Stimulated activated naive CD8-positive, alpha-beta T cell treated with anti-CD3 and anti-CD28 coated beads, Interleukin-15, Interleukin-2, amounts not matched to agents 100 ng/mL and 50 ng/mL, for 24 hours (primary cell): ENCODE results near the gene PRR33.
"Not testable (repeated sequence)": the region's sequence is repeated elsewhere in the genome, so short reads cannot be mapped to it uniquely, and the experiment has no call there.

Experiments
- H3K27ac Mint-ChIP-seq: one replicate; pipeline ENCODE4 v1.8.0; 2021; ENCODE audit warnings: mild to moderate bottlenecking, mixed read lengths
- H3K27me3 Mint-ChIP-seq: one replicate; pipeline ENCODE4 v1.8.0; 2021; ENCODE audit warnings: mixed read lengths
- H3K36me3 Mint-ChIP-seq: one replicate; pipeline ENCODE4 v1.8.0; 2021; ENCODE audit warnings: low read depth, mixed read lengths
- H3K4me1 Mint-ChIP-seq: one replicate; pipeline ENCODE4 v1.8.0; 2021; ENCODE audit warnings: low read depth, mixed read lengths
- H3K4me3 Mint-ChIP-seq: one replicate; pipeline ENCODE4 v1.8.0; 2021; ENCODE audit warnings: mild to moderate bottlenecking, mixed read lengths
- H3K9me3 Mint-ChIP-seq: one replicate; pipeline ENCODE4 v1.8.0; 2021; ENCODE audit warnings: mixed read lengths

The PRR33 gene

DNA sequence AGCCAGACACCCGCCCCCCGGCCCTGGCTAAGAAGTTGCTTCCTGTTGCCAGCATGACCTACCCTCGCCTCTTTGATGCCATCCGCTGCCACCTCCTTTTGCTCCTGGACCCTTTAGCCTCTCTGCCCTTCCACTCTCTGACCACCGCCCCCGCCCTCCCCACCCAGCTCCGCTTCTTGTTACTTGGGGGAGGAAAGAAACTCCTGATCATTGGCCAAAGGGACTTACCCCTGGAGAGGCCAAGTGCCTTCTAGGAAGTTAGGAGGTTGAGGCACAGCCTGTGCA is at the start of gene PRR33:
Gene PRR33, minus strand, starts transcription at position 65 of the 285 bp plus-strand sequence. CDS start 1,311 bp downstream, outside the sequence.
- Mint-ChIP-seq H3K27me3 (peaks cover 2% of the 10 kb centered on the region), H3K4me1 (peaks cover 49% of the 10 kb centered on the region), H3K27ac (peak within 1 kb of the TSS; percentile 83), H3K4me3 (peak within 1 kb of the TSS; percentile 79), H3K36me3 (peaks cover 14% of the 10 kb centered on the region), H3K9me3 (no peaks in the 10 kb centered on the region)

DNA sequence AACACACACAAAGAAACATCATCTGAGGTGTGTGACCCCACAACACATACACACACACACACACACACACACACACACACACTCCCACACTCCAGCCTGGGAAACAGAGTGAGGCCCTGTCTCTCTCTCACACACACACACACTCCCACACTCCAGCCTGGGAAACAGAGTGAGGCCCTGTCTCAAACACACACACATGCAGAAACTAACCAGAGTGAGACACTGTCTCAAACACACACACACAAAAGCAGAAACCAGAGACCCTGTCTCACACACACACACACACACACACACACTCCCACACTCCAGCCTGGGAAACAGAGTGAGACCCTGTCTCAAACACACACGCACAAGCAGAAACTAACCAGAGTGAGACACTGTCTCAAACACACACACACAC is 48.1 kb upstream of the PRR33 start:
- not testable (repeated sequence) for H3K4me3 Mint-ChIP-seq, H3K4me1 Mint-ChIP-seq, H3K27ac Mint-ChIP-seq, H3K27me3 Mint-ChIP-seq, H3K9me3 Mint-ChIP-seq, H3K36me3 Mint-ChIP-seq

DNA sequence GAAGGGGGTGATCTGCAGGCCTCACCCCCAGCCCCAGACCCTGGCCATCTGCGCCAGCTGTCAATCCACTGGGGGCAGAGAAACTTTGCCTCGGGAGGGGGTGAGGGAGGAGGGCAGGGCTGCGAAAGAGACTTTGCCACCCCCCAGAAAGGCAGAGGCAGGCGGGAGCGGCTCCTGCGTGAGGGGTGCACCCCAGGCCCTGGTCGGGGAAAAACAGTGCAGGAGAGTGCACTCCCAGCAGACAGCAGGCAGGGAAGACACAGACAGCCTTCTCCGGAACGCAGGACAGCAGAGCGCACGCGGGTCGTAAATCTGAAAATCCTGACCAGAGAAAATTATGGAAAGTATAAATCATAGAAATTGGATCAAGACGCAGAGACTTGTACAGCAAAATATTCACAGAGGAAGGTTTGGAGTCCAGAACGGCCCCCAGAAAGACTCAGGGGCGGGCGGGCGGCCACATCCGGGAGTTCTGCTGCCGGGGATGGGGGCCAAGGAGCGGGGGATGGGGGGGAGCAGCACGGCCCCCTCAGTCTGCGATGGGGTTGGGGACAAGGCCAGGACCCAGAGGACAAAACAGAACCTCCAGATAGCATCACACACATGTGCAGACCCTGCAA is 47.4 kb upstream of the PRR33 start:
- Mint-ChIP-seq H3K4me1 (peaks cover 4% of the 10 kb centered on the region), H3K27ac (peak overlapping the region; percentile 69), H3K9me3 (no peaks in the 10 kb centered on the region), H3K27me3 (no peaks in the 10 kb centered on the region), H3K4me3 (no peak overlapping the region), H3K36me3 (no peaks in the 10 kb centered on the region)

DNA sequence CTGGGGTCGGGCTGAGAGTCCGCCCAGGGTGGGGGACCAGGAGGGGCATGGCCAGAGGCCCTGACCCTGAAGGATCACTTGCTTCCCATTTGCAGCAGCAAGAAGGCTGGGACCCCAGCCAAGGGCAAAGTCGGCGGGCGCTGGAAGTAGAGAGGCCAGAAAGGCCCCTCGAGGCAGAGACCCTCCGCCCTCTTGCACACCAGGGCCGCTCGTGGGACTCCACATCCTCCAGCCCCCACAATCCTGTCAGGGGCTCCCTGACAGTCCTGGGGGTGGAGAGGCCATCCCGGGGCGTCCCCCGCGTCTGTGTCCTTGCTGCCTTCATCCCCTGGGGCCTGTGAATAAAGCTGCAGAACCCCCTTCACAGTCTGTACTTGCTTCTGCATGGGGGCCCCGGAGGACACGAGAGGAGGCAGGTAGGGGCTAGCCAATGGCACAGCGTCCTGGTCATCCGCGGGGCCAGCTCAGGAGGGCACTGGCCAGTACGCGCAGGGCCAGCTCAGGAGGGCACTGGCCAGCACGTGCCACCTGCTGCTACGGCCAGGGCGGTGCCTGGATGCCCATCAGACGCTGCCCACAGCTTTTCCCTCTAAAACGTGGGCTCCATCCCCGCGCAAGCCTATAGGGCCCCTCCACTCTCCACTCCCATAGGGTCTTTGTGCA is 46.8 kb upstream of the PRR33 start:
- Mint-ChIP-seq H3K4me1 (peaks cover 4% of the 10 kb centered on the region), H3K9me3 (no peaks in the 10 kb centered on the region), H3K4me3 (no peak overlapping the region), H3K36me3 (no peaks in the 10 kb centered on the region), H3K27me3 (no peaks in the 10 kb centered on the region), H3K27ac (no peak overlapping the region)

DNA sequence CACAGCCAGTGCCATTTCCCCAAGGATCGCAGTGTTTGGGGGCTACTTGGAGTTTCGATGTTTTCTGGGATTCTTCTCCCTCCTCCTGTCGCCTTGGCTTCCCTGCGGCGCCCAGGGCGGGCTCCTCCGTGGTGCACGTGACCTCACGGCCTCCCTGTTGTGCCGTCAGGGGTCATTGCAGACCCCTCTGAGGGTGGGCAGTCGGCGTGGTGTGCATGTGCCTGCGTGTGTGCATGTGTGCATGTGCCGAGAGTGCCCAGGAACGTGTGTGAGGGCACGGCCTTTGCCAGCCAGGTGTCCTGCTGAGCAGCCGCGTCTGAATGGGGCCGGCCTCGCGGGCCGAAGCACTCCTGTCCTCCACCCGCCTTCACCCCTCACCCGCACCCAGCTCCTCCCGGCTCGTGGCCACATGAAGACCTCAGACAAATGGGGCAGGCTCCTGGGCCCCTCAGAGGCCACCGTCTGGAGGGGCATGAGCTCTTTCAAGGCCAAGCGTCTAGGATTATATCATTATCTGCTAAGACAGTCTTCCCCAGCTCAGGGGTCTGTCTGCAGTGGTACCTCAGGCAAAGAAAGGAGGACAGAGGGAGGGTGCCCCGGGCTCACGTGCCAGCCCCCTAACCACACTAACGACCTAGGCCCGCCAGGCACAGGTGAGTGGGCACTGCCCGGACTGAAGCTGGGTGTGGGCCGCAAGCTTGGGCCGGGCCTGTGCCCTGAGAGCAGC is 46.1 kb upstream of the PRR33 start:
- Mint-ChIP-seq H3K36me3 (no peaks in the 10 kb centered on the region), H3K4me3 (no peak overlapping the region), H3K27me3 (no peaks in the 10 kb centered on the region), H3K9me3 (no peaks in the 10 kb centered on the region), H3K27ac (no peak overlapping the region), H3K4me1 (peaks cover 4% of the 10 kb centered on the region)

DNA sequence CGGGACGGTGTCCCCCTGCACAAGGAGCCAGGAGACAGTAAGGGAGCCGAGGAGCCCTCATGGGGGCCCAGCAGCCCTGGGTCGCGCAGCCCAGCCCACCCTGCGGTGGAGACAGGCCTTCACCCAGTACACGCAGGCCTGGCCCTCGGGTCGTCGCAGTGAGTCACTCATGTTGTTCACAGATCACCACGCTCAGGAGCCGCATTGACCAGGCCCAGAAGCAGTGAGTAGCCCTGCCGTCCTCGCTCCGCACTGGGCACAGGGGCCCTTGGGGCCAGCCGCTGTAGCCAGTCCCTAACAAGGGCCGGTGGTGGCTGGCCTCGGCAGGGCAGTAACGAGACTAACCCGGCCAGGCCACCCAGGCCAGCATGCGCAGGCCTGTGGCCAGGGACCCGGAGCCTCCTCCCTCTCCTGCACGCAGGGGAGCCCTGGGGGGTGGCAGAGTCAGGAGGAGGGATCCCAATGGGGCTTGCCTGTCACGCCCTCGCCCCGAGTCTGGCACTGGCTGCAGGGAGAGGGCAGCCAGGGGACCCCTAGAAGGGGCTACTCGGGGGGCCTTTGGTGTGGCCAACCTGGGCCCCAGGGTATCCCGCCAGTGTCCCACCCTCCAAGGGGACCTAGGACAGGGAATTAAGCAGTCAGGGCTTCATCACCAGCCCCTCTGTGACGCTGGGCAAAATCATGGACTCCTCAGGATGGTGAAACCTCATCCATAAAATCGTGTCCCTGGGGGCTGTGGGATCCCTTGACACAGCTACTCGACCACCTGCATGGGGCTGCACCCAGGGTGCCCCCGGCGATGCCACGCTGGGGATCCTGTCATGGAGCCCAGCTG is 45.3 kb upstream of the PRR33 start:
- Mint-ChIP-seq H3K4me1 (peaks cover 4% of the 10 kb centered on the region), H3K27ac (no peak overlapping the region), H3K4me3 (no peak overlapping the region), H3K9me3 (no peaks in the 10 kb centered on the region), H3K36me3 (no peaks in the 10 kb centered on the region), H3K27me3 (no peaks in the 10 kb centered on the region)

DNA sequence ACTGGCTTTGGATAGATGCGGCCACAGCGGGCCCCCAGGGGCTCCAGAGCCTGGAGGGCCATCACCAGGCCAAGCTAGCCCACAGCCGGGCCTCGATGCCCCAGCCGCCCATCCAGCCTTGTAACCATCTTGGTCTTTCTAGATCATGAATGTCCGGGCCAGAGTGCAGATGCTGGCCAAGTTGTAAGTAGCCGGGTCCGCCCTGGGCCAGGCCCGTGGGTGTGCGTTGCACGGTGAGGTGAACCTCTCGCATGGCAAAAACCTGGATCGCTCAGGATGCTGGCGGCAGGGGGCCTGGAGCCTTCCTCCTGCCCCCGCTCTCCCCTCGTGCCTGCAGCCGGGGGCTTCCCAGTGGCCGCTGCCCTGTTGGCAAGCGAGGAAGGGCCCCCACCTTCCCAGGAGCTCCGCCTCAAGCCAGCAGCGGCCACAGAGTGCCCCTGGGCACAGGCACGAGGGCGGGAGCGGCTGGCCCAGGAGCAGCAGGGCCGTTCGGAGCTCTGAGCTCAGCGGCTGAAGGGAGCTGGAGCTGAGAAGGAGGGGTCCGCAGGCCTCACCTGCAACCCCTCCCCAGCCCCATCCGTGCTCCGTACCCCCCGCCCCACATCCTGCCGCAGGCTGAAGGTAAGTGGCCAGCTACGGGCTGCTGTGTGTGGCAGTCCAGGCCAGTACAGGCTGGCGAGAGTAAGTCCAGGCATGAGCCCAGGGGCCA is 44.5 kb upstream of the PRR33 start:
- Mint-ChIP-seq H3K36me3 (no peaks in the 10 kb centered on the region), H3K4me3 (no peak overlapping the region), H3K27me3 (no peaks in the 10 kb centered on the region), H3K4me1 (peaks cover 4% of the 10 kb centered on the region), H3K27ac (no peak overlapping the region), H3K9me3 (no peaks in the 10 kb centered on the region)

DNA sequence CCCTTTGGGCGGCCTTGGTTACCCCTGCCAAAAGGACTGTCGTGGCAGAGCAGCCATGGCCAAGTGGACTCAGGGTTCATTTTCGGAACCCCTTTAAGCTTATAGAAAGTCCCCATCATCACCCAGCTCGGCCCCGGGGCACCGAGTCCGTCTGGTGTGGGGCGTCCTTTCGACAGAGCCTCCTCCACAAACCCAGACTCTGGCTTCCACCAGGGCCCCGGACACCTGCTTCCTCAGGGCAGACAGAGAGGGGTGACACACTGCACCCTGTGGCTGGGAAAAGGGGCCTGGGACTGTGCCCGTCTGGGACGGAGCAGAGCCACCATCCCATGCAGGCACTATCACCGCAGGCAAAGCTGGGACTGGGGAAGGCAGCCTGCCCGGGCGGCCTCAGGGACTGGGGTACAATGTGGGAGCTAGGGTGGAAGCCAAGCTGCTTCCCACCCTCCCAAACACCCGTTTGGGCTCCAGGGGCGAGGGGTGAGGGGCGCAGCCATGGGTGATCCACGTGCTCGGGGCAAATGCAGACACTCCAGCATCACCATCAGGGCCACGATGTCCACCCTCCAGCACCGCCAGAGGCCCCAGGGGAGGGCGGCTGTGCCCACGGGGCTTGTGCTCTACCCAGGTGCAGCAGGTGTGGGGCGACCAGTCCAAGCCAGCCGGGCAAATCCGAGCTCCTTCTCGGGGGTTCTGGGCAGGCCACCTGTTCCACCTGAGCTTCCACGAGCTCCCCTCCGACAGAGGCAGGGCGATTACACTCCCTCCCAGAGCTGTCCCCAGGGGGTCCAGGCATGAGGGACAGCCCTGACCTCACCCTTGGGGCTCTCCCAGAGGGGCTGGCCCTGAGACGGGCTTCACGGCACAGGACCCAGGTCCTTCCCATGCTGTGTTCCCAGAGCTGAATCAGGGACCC is 43.7 kb upstream of the PRR33 start:
- Mint-ChIP-seq H3K4me1 (peaks cover 6% of the 10 kb centered on the region), H3K9me3 (no peaks in the 10 kb centered on the region), H3K36me3 (no peaks in the 10 kb centered on the region), H3K27me3 (no peaks in the 10 kb centered on the region), H3K4me3 (no peak overlapping the region), H3K27ac (no peak overlapping the region)

DNA sequence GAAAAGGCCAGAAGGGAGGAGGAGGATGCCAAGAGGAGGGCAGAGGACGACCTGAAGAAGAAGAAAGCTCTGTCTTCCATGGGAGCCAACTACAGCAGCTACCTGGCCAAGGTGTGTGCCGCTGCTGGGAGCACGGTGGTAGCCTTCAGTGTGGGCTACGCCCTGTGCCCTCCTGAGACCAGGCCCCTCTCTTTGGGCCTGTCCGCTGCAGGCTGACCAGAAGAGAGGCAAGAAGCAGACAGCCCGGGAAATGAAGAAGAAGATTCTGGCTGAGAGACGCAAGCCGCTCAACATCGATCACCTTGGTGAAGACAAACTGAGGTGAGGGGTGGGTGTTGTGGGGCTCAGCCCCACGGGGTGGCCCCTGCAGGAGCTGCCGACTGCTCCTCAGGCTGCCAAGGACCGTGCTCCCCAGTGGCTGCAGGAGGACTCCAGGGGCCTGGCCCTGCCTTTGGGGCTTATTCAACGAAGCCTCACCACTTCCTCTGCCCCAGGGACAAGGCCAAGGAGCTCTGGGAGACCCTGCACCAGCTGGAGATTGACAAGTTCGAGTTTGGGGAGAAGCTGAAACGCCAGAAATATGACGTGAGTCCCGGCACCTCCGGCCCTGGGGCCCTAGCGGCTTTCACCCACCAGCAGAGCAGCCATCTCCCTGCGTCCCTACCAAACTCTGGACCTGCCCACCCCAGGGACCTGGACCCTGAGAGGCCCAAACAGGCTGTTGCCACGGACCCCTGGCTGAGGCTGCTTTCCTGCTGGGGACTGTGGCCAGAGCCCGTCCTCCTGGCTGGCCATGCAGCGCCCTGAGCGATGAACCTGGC is 42.9 kb upstream of the PRR33 start:
- H3K4me3 Mint-ChIP-seq = no peak overlapping the region
- H3K27me3 Mint-ChIP-seq = no peaks in the 10 kb centered on the region
- peaks cover 8% of the 10 kb centered on the region for H3K4me1 Mint-ChIP-seq
- H3K36me3 Mint-ChIP-seq = no peaks in the 10 kb centered on the region
- H3K9me3 Mint-ChIP-seq = no peaks in the 10 kb centered on the region
- H3K27ac Mint-ChIP-seq = no peak overlapping the region

DNA sequence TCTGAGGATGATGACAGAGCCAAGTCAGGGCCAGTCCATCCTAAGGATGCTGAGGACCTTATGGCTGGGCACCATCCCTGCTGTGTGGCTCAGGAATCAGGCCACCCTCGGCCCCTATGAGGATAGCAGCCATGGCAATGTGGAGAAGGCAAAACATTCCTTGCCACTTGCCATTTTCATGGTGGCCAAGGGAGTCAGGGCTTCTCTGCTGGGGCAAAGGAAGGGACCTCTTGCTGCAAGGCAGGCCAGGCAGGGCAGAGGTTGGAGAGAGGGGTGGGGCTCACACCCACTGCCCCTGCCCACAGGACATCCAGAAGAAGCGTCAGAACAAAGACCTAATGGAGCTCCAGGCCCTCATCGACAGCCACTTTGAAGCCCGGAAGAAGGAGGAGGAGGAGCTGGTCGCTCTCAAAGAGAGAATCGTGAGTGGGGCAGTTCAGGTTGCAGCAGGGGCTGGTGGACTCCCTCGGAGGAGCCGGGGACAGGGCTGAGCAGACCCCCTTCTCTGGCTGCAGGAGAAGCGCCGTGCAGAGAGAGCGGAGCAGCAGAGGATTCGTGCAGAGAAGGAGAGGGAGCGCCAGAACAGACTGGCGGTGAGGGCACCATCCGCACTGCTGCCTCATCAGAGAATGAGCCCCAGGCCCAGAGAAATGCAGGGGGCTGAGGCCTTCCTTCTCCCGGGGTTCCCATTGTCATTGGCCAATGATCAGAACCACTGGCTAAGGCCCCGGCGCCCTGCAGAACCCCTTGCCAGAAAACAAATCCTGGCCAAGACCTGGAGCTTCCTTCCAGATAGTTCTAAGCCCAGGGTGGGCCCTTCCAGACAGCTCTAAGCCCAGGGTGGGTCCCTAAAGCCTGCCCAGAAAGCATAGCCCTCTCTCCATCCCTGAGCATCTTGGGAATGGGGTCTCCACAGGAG is 42.0 kb upstream of the PRR33 start:
- no peak overlapping the region for H3K4me3 Mint-ChIP-seq
- H3K9me3 Mint-ChIP-seq = no peaks in the 10 kb centered on the region
- no peak overlapping the region for H3K27ac Mint-ChIP-seq
- peaks cover 4% of the 10 kb centered on the region for H3K4me1 Mint-ChIP-seq
- no peaks in the 10 kb centered on the region for H3K36me3 Mint-ChIP-seq
- no peaks in the 10 kb centered on the region for H3K27me3 Mint-ChIP-seq

DNA sequence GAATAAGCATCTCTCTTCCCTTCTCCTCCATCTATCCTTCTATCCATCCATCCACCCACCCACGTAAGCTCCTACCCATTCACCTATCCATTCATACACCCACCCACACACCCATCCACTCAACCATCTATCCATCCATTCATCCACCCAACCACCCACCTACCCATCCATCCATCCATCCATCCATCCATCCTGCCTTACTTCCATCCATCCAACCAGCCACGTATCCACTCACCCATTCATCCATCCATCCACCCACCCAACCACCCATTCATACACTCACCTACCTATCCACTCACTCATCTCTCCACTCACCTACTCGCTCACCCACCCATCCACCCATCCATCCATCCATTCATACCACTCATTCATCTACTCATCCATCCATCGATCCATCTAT is 41.0 kb upstream of the PRR33 start:
- Mint-ChIP-seq H3K27me3 (no peaks in the 10 kb centered on the region), H3K4me1 (peaks cover 4% of the 10 kb centered on the region)

DNA sequence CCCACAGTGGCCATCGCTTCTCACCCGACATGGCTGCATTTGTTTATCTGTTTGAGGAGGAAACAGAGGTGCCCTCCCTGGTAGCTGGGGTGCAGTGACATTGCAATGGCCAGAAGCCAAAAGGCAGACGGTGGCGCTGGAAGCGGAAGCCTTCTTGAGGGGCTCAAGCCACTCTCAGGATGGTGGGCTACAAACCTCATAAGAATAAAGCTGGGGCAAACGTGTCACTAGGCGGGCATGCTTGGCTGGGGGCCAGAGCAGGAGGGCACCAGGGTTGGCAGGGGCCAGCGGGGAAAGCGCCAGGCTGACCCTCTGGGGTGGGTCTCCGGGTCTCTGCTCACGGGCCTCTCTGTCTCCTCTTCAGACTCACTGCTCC is 40.4 kb upstream of the PRR33 start:
- Mint-ChIP-seq H3K27me3 (no peaks in the 10 kb centered on the region), H3K9me3 (no peaks in the 10 kb centered on the region), H3K36me3 (no peaks in the 10 kb centered on the region), H3K4me1 (peaks cover 4% of the 10 kb centered on the region), H3K4me3 (no peak overlapping the region), H3K27ac (no peak overlapping the region)

More for the DNA sequence above, 41.0 kb upstream of the PRR33 start:
- Mint-ChIP-seq H3K4me3 (no peak overlapping the region), H3K36me3 (no peaks in the 10 kb centered on the region), H3K27ac (no peak overlapping the region), H3K9me3 (no peaks in the 10 kb centered on the region)
